DND-41 (cell line): ENCODE measurements around the gene CELA1.

ENCODE experiments used
- ATAC-seq: fragments of 200-7000 bp; cut with Tn5 transposase; 3 replicates; pipeline ENCODE4 v1.9.1; 2021; ENCODE audit warnings: low read depth; ENCODE audit not compliant: insufficient read depth
- DNase-seq: peaks from one replicate; pipeline ENCODE4 v3.0.0-alpha.2; 2020
- H2AFZ ChIP-seq: 2 replicates; pipeline ENCODE4 v1.6.0; 2012; ENCODE audit warnings: low read depth, low read length
- H3K27ac ChIP-seq: 2 replicates; pipeline ENCODE4 v1.5.1; 2012; ENCODE audit warnings: low read length, inconsistent platforms
- H3K27me3 ChIP-seq: fragments of 200-600 bp; sonication (generic); 2 replicates; pipeline ENCODE4 v1.6.0; 2012; ENCODE audit warnings: low read length, mild to moderate bottlenecking, inconsistent platforms; ENCODE audit not compliant: insufficient read depth, poor library complexity
- H3K36me3 ChIP-seq: 2 replicates; pipeline ENCODE4 v1.5.1; 2012; ENCODE audit warnings: low read length, inconsistent platforms; ENCODE audit not compliant: insufficient read depth
- H3K4me1 ChIP-seq: 2 replicates; pipeline ENCODE4 v1.5.1; 2012; ENCODE audit warnings: mild to moderate bottlenecking, low read length; ENCODE audit not compliant: insufficient read depth
- H3K4me2 ChIP-seq: 2 replicates; pipeline ENCODE4 v1.6.0; 2012; ENCODE audit warnings: mild to moderate bottlenecking, moderate library complexity, low read length, inconsistent platforms; ENCODE audit not compliant: insufficient read depth
- H3K4me3 ChIP-seq, 2 experiments: fragments of 200-600 bp in 1 of 2; shearing (Covaris generic) in 1 of 2; 2 replicates each; pipeline ENCODE4 v1.5.1; 2012 to 2016; ENCODE audit warnings: inconsistent platforms in 2 of 2, low read length in 2 of 2, mild to moderate bottlenecking in 2 of 2, low read depth in 1 of 2, moderate library complexity in 1 of 2
- H3K79me2 ChIP-seq: 2 replicates; pipeline ENCODE4 v1.6.0; 2012; ENCODE audit warnings: low read length, inconsistent platforms; ENCODE audit not compliant: insufficient read depth
- H3K9ac ChIP-seq: 2 replicates; pipeline ENCODE4 v1.6.0; 2012; ENCODE audit warnings: low read depth, mild to moderate bottlenecking, inconsistent platforms, low read length, moderate library complexity
- H3K9me3 ChIP-seq: 2 replicates; pipeline ENCODE4 v1.5.1; 2012; ENCODE audit warnings: low read length, moderate library complexity, mild to moderate bottlenecking, inconsistent platforms; ENCODE audit not compliant: insufficient read depth, severe bottlenecking
- H4K20me1 ChIP-seq: 2 replicates; pipeline ENCODE4 v1.6.0; 2012; ENCODE audit warnings: low read length; ENCODE audit not compliant: insufficient read depth
- CTCF ChIP-seq: IDR thresholded peaks from 2 replicates; pipeline ENCODE4 v1.5.1; 2012; ENCODE audit warnings: borderline replicate concordance, low read length, moderate library complexity, mild to moderate bottlenecking; ENCODE audit not compliant: poor library complexity, severe bottlenecking; ENCODE audit errors: extremely low read depth
- EZH2 ChIP-seq: IDR thresholded peaks from 3 replicates; pipeline ENCODE4 v1.6.1; 2012; ENCODE audit warnings: borderline replicate concordance, low read depth, mild to moderate bottlenecking, moderate library complexity, low read length, inconsistent platforms; ENCODE audit not compliant: severe bottlenecking

CELA1 gene

GRCh38 chr12:51349026-51349425 lies 2.5 kb upstream of the CELA1 start:
- Histone ChIP-seq H3K9me3 (no peaks in the 10 kb centered on the region), H2AFZ (no peak overlapping the region), H3K4me2 (no peak overlapping the region), H3K27ac (no peak overlapping the region), H3K27me3 (no peaks in the 10 kb centered on the region), H3K36me3 (peaks cover 5% of the 10 kb centered on the region), H3K79me2 (no peaks in the 10 kb centered on the region), H3K4me3 (no peak overlapping the region), H3K9ac (no peak overlapping the region), H3K4me1 (no peaks in the 10 kb centered on the region), H4K20me1 (no peaks in the 10 kb centered on the region)
- DNase-seq (no peak), ATAC-seq (no peak)
- TF ChIP-seq EZH2 (no peak), CTCF (no peak)

- no peak for ATAC-seq
- Histone ChIP-seq H3K27ac (no peak overlapping the region), H3K79me2 (no peaks in the 10 kb centered on the region), H2AFZ (no peak overlapping the region), H3K9me3 (no peaks in the 10 kb centered on the region), H3K27me3 (no peaks in the 10 kb centered on the region), H3K4me1 (no peaks in the 10 kb centered on the region), H4K20me1 (no peaks in the 10 kb centered on the region), H3K36me3 (no peaks in the 10 kb centered on the region), H3K9ac (no peak overlapping the region), H3K4me2 (no peak overlapping the region), H3K4me3 (no peak overlapping the region)
- no peak for DNase-seq
- no peak for TF ChIP-seq CTCF
Observed at GRCh38 chr12:51348116-51348515, 1.6 kb upstream of the CELA1 start.

GRCh38 chr12:51345681-51346080 lies 798 bp downstream of the CELA1 start:
- H3K9ac ChIP-seq: no peak overlapping the region
- no peak overlapping the region for H3K27ac ChIP-seq
- ATAC-seq (no peak), DNase-seq (no peak)
- peaks cover 10% of the 10 kb centered on the region for H3K4me1 ChIP-seq
- H2AFZ ChIP-seq: no peak overlapping the region
- no peak overlapping the region for H3K4me2 ChIP-seq
- TF ChIP-seq EZH2 (no peak), CTCF (no peak)
- no peaks in the 10 kb centered on the region for H3K27me3 ChIP-seq
- H4K20me1 ChIP-seq: no peaks in the 10 kb centered on the region
- H3K79me2 ChIP-seq: no peaks in the 10 kb centered on the region
- H3K4me3 ChIP-seq: no peak overlapping the region
- no peaks in the 10 kb centered on the region for H3K9me3 ChIP-seq
- H3K36me3 ChIP-seq: no peaks in the 10 kb centered on the region

GRCh38 chr12:51343201-51343600 lies 3.3 kb downstream of the CELA1 start:
- Histone ChIP-seq H3K27me3 (no peaks in the 10 kb centered on the region), H3K9me3 (no peaks in the 10 kb centered on the region), H3K4me3 (no peak overlapping the region), H3K27ac (no peak overlapping the region), H3K36me3 (no peaks in the 10 kb centered on the region), H3K4me2 (no peak overlapping the region), H2AFZ (no peak overlapping the region), H3K4me1 (peaks cover 10% of the 10 kb centered on the region), H3K9ac (no peak overlapping the region), H4K20me1 (no peaks in the 10 kb centered on the region), H3K79me2 (no peaks in the 10 kb centered on the region)
- TF ChIP-seq CTCF (no peak), EZH2 (no peak)
- DNase-seq (no peak), ATAC-seq (no peak)
